Measurements from ENCODE around the gene MUC21. TPM values are rescaled to one million over a fixed set of nuclear protein-coding genes. Genes with fewer than 3 reads are reported as not detected.

Gene MUC21
- total RNA-seq, 1 experiment from 2014 or later, result 0.13 TPM

DNA sequence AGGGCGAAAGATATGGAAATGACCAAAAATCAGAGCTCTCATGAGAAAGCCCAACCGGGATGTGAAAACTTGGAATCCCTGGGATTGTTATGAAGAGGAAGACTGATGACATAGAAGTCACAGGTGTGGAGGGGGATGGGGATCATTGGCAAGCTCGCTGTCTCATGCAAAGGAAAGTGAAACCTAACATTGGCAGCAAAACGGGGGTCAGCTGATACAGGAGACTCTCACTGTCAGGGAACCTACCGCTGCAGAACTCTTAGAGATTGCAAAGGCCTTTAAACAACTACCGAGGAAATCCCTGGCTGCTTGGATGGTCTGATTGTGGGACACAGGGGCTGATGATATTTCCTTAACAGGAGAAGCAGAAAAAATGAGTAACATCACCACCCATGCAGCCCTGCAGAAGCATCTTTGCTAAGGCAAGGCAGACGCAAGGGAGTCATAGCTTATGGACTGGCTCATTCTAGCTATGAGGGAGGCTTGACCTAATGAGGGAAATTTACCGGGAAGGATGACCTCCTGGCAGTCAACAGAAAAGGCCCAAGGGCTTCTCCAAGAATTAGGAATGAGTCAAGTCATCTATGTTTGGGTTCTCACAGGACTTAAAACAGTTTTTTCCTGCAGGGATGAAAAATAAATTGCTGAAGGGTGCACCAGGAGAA lies 7.0 kb downstream of the MUC21 start:
- no peaks in the 10 kb centered on the region for H3F3A ChIP-seq (ENCODE audit: insufficient read depth, low read depth)
- no peaks in the 10 kb centered on the region for H3K9me3 ChIP-seq (ENCODE audit: insufficient read depth, low read depth)
- H4K20me1 ChIP-seq (ENCODE audit: insufficient read depth), result no peaks in the 10 kb centered on the region
- no peaks in the 10 kb centered on the region for H3K9me2 ChIP-seq (ENCODE audit: insufficient read depth)
- intact Hi-C loops (cut with micrococcal nuclease; ENCODE audit: unreplicated experiment), result no loop called here
- BruUV-seq (replicated peaks), result no TSS peak
- peaks cover 6% of the 10 kb centered on the region; the same call in 1 of the 2 replicates for H3K4me1 ChIP-seq (replicated peaks; ENCODE audit: insufficient read depth)
- H3K27me3 ChIP-seq (ENCODE audit: insufficient read depth, low read depth), result no peaks in the 10 kb centered on the region
- ChIA-PET CTCF (no interaction called here), POLR2A (ENCODE audit: unreplicated experiment) (interaction anchor here (0.7 kb wide), 1 partner anchor 15 kb away, joined by 3 read pairs; no protein-coding TSS in a partner anchor)
- H3K4me3 ChIP-seq, result no peak overlapping the region
- H3K27ac ChIP-seq, result no peak overlapping the region
- H3K4me2 ChIP-seq, result no peak overlapping the region
- TF ChIP-seq, protein P1, sequence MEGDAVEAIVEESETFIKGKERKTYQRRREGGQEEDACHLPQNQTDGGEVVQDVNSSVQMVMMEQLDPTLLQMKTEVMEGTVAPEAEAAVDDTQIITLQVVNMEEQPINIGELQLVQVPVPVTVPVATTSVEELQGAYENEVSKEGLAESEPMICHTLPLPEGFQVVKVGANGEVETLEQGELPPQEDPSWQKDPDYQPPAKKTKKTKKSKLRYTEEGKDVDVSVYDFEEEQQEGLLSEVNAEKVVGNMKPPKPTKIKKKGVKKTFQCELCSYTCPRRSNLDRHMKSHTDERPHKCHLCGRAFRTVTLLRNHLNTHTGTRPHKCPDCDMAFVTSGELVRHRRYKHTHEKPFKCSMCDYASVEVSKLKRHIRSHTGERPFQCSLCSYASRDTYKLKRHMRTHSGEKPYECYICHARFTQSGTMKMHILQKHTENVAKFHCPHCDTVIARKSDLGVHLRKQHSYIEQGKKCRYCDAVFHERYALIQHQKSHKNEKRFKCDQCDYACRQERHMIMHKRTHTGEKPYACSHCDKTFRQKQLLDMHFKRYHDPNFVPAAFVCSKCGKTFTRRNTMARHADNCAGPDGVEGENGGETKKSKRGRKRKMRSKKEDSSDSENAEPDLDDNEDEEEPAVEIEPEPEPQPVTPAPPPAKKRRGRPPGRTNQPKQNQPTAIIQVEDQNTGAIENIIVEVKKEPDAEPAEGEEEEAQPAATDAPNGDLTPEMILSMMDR (conservative IDR thresholded peaks at IDR 0.05), result no peak
- TF ChIP-seq EZH2 (IDR thresholded peaks at IDR 0.05; ENCODE audit: low read depth), result no peak
- no peak for DNase-seq
- no peaks in the 10 kb centered on the region for H3K79me2 ChIP-seq (ENCODE audit: low read depth)
- no peaks in the 10 kb centered on the region for H3K36me3 ChIP-seq (ENCODE audit: low read depth)
- no peak overlapping the region for H2AFZ ChIP-seq

DNA sequence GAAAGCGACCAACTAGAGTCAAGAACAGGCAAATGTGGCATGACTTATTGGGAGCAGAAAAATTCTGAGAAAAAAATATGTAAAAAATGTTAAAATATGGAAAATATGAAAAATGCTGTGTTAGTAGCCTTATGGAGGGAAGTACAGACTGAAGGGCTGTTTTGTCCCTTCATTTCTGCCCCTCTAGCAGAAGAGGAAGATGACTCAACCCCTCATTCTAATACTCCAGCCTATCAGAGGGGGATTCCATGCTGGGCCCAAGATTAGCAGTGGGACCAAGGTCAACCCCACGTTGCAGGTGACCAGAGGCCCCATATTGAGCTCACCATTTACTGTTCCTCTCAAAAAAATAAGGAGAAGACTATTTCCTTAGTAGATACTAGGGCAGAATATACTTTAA lies 8.4 kb downstream of the MUC21 start:
- H3K4me1 ChIP-seq (replicated peaks; ENCODE audit: insufficient read depth), result peaks cover 6% of the 10 kb centered on the region; the same call in 1 of the 2 replicates
- H4K20me1 ChIP-seq (ENCODE audit: insufficient read depth), result no peaks in the 10 kb centered on the region
- no peak overlapping the region for H3K4me3 ChIP-seq
- no peaks in the 10 kb centered on the region for H3K9me2 ChIP-seq (ENCODE audit: insufficient read depth)
- H3K9me3 ChIP-seq (ENCODE audit: insufficient read depth, low read depth), result no peaks in the 10 kb centered on the region
- TF ChIP-seq, protein P1 (conservative IDR thresholded peaks at IDR 0.05), result no peak
- no peak for TF ChIP-seq EZH2 (IDR thresholded peaks at IDR 0.05; ENCODE audit: low read depth)
- no peak overlapping the region for H3K4me2 ChIP-seq
- no TSS peak for BruUV-seq (replicated peaks)
- H3K79me2 ChIP-seq (ENCODE audit: low read depth), result no peaks in the 10 kb centered on the region
- intact Hi-C loops (cut with micrococcal nuclease; ENCODE audit: unreplicated experiment), result no loop called here
- H3K27me3 ChIP-seq (ENCODE audit: insufficient read depth, low read depth), result no peaks in the 10 kb centered on the region
- DNase-seq, result no peak
- H3F3A ChIP-seq (ENCODE audit: insufficient read depth, low read depth), result no peaks in the 10 kb centered on the region; the same call in 1 of the 2 replicates
- H3K27ac ChIP-seq, result no peak overlapping the region
- POLR2A ChIA-PET (ENCODE audit: unreplicated experiment), result no interaction called here
- no peak overlapping the region for H2AFZ ChIP-seq
- no peaks in the 10 kb centered on the region for H3K36me3 ChIP-seq (ENCODE audit: low read depth)
- CTCF ChIA-PET, result interaction anchor here (0.7 kb wide), 1 partner anchor 232 kb away, joined by 7 read pairs; no protein-coding TSS in a partner anchor

DNA sequence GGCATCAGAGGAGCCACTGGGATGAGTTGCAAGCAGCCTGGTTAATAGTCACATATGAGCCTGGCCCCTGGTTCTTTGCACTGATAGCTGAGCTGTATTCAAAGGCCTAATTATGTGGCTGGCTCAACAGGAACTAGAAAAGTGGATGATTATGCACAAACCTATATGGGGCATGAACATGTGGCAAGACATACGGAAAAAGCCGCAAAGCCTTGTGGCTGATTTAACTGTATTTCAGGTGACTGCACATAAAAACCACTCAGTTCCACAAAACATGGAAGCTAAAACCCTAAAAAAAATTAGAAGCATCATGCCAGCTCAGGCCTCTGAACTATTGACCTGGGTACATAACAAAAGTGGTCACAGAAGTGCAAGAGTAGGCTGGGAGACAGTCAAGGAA lies 13.8 kb downstream of the MUC21 start:
- Histone ChIP-seq H3K27ac (no peak overlapping the region), H3K9me3 (ENCODE audit: insufficient read depth, low read depth) (no peaks in the 10 kb centered on the region), H3K9me2 (ENCODE audit: insufficient read depth) (no peaks in the 10 kb centered on the region), H3K4me3 (no peak overlapping the region), H3K27me3 (ENCODE audit: insufficient read depth, low read depth) (no peaks in the 10 kb centered on the region), H3K79me2 (ENCODE audit: low read depth) (no peaks in the 10 kb centered on the region), H3F3A (ENCODE audit: insufficient read depth, low read depth) (peaks cover 27% of the 10 kb centered on the region), H2AFZ (no peak overlapping the region), H3K4me2 (no peak overlapping the region), H3K4me1 (replicated peaks; ENCODE audit: insufficient read depth) (peaks cover 20% of the 10 kb centered on the region), H4K20me1 (ENCODE audit: insufficient read depth) (no peaks in the 10 kb centered on the region), H3K36me3 (ENCODE audit: low read depth) (no peaks in the 10 kb centered on the region)
- TF ChIP-seq, protein P1 (conservative IDR thresholded peaks at IDR 0.05), result no peak
- no peak for TF ChIP-seq EZH2 (IDR thresholded peaks at IDR 0.05; ENCODE audit: low read depth)
- no peak for DNase-seq
- ChIA-PET CTCF (no interaction called here), POLR2A (ENCODE audit: unreplicated experiment) (no interaction called here)
- no TSS peak for BruUV-seq (replicated peaks)
- intact Hi-C loops (cut with micrococcal nuclease; ENCODE audit: unreplicated experiment), result no loop called here
